ENCODE measurements around the gene SETD1B. TPM values are rescaled to one million over a fixed set of nuclear protein-coding genes. Genes with fewer than 3 reads are reported as not detected.

SETD1B gene
- total RNA-seq, 1 donor from 2014 or later = 7.9 TPM

DNA sequence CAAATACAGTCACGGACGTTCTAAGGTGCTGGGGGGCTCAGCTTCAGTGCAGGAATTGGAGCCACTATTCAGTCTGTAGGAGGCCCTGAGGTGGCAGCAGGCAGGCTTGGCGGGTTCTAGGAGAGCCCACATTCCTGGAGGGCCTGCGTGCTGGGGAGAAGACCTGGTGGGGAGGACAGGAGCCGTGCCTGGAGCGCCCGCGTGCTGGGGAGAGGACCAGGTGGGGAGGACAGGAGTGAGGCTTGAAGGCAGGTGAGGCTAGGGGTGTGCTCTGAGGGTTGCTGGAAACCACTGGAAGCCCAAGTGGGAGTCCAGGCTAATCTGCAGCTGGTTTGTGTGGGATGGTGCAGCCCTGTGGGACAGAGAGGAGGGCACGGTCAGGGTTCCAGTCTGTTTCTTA, 33.4 kb upstream of the SETD1B start:
- H3K27ac ChIP-seq (replicated peaks) = peak overlapping the region; percentile 84
- intact Hi-C loops (cut with micrococcal nuclease) = loop anchor here (5.0 kb wide), 1 partner anchor 73 kb away; no protein-coding TSS in a partner anchor
- no peaks in the 10 kb centered on the region for H3K36me3 ChIP-seq
- TF ChIP-seq CTCF (IDR thresholded peaks at IDR 0.05; ENCODE audit: borderline replicate concordance) = no peak
- H3K4me3 ChIP-seq = no peak overlapping the region
- H3K9me3 ChIP-seq (replicated peaks) = no peaks in the 10 kb centered on the region
- H3K27me3 ChIP-seq (ENCODE audit: low read depth) = no peaks in the 10 kb centered on the region
- H3K4me1 ChIP-seq = peaks cover 91% of the 10 kb centered on the region
- DNase-seq = no peak

GRCh38 chr12:121770813-121771625, 32.8 kb upstream of the SETD1B start:
- Histone ChIP-seq H3K27ac (replicated peaks) (peak overlapping the region; percentile 84), H3K36me3 (no peaks in the 10 kb centered on the region), H3K4me3 (no peak overlapping the region), H3K9me3 (replicated peaks) (no peaks in the 10 kb centered on the region), H3K27me3 (ENCODE audit: low read depth) (no peaks in the 10 kb centered on the region), H3K4me1 (peaks cover 92% of the 10 kb centered on the region)
- TF ChIP-seq CTCF (IDR thresholded peaks at IDR 0.05; ENCODE audit: borderline replicate concordance) = no peak
- intact Hi-C loops (cut with micrococcal nuclease) = loop anchor here (5.0 kb wide), 1 partner anchor 74 kb away; no protein-coding TSS in a partner anchor
- no peak for DNase-seq

DNA sequence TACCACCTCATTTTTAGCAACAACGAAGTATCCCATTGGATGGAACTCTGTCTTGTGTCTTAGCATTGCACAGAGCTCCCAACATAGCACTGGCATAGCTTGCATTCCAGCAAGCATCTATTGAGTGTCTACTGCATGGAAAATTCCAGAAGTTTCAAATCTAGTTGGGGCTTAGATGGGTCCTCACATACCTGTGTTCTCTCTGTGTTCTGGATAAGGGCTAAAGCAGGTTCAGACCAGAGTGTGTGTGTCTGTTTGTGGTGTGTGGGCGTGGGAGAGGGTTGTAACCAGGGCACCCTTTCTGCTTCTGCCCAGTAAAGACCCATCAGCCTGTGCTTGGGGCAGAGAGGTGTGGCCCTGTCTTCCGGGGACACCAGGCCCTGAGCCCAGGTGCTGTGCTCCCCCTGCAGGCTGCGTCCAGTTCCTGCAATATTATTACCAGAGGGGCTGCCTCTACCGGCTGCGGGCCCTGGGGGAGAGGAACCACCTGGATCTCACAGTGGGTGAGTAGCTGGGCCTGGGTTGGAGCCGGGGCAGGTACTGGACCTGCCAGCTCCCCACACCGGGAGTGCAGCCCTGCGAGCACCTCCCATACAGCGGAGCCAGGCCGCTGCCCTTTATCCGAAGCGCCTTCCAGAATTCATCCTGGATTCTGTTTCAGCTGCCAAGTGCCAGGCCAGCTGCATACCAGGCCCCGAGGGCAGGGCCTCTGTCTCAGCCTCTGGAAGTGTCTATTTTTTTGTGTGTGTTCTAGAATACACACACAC, 30.6 kb upstream of the SETD1B start:
- peak; percentile 84 for TF ChIP-seq CTCF (IDR thresholded peaks at IDR 0.05; ENCODE audit: borderline replicate concordance)
- intact Hi-C loops (cut with micrococcal nuclease) = loop anchor here (5.0 kb wide), 1 partner anchor 76 kb away; no protein-coding TSS in a partner anchor
- peak; percentile 58 for DNase-seq

DNA sequence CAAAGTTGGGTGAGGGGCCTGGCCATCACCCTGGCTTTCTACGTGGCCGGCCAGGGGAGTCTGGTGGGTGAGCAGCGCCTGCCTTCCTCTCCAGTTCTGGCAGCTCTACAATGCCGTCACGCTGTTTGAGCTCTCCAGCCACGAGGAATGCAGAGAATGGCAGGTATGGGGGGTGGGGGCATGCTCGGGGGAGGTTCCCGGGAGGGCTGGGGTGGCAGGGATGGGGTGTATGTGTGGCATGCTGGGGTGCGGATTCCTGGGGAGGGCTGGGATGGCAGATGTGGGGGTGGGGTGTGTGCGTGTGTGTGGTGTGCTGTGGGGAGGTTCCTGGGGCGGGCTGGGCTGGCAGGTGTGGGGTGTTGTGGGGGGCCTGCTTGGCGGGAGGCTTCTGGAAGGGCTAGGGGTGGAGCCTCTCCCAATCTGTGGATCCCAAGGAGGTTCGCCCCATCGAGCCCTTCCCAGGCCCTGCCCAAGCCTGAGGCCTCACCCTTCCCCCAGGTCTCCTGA, 28.8 kb upstream of the SETD1B start:
- Histone ChIP-seq H3K36me3 (peaks cover 13% of the 10 kb centered on the region), H3K4me1 (peaks cover 60% of the 10 kb centered on the region), H3K4me3 (no peak overlapping the region), H3K9me3 (replicated peaks) (no peaks in the 10 kb centered on the region), H3K27me3 (ENCODE audit: low read depth) (no peaks in the 10 kb centered on the region), H3K27ac (replicated peaks) (no peak overlapping the region)
- no peak for TF ChIP-seq CTCF (IDR thresholded peaks at IDR 0.05; ENCODE audit: borderline replicate concordance)
- DNase-seq = no peak
- intact Hi-C loops (cut with micrococcal nuclease) = loop anchor here (5.0 kb wide), 1 partner anchor 78 kb away; no protein-coding TSS in a partner anchor

More for the DNA sequence above, 30.6 kb upstream of the SETD1B start:
- H3K36me3 ChIP-seq = no peaks in the 10 kb centered on the region
- H3K27me3 ChIP-seq (ENCODE audit: low read depth) = no peaks in the 10 kb centered on the region
- H3K4me1 ChIP-seq = peaks cover 77% of the 10 kb centered on the region
- no peaks in the 10 kb centered on the region for H3K9me3 ChIP-seq (replicated peaks)
- H3K27ac ChIP-seq (replicated peaks) = peak overlapping the region; percentile 73
- H3K4me3 ChIP-seq = peak overlapping the region; percentile 15

DNA sequence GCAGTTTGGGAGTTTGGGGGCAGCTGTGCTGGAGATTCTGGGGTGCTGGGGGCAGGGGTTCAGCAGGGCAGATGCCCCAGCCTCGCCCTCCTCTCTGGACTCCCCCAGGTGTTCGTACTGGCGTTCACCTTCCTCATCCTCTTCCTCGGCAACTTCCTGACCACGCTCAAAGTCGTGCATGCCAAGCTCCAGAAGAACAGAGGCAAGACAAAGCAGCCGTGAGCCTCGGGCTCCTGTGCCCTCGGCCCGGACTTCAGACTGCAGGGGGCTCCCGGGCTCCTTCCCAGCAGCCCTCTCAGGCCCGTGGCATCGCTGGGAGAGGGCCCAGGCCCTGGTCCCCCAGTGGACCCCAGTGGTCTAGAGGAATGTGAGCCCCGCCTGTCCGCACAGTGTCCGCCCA, 28.3 kb upstream of the SETD1B start:
- Histone ChIP-seq H3K4me3 (no peak overlapping the region), H3K36me3 (peaks cover 17% of the 10 kb centered on the region), H3K4me1 (peaks cover 55% of the 10 kb centered on the region), H3K27ac (replicated peaks) (peak overlapping the region; percentile 42), H3K27me3 (ENCODE audit: low read depth) (no peaks in the 10 kb centered on the region), H3K9me3 (replicated peaks) (no peaks in the 10 kb centered on the region)
- no peak for DNase-seq
- TF ChIP-seq CTCF (IDR thresholded peaks at IDR 0.05; ENCODE audit: borderline replicate concordance) = no peak
- intact Hi-C loops (cut with micrococcal nuclease) = no loop called here
